K562 (cell line): ENCODE data around the gene ZMYND19. TPM values are rescaled to one million over a fixed set of nuclear protein-coding genes. Genes with fewer than 3 reads are reported as not detected.

ENCODE experiments used
- EP300 ChIP-seq: IDR thresholded peaks from 2 replicates; pipeline ENCODE4 v1.6.1; 2012; ENCODE audit warnings: low read length, improper control_type of control experiment
- EZH2 ChIP-seq: IDR thresholded peaks from 2 replicates; pipeline ENCODE4 v1.6.1; 2012; ENCODE audit warnings: low read depth, mild to moderate bottlenecking, inconsistent platforms, low read length, borderline replicate concordance
- KLF13 ChIP-seq: fragments of 450-650 bp; IDR thresholded peaks from 2 replicates; pipeline ENCODE4 v1.6.1; 2016; ENCODE audit warnings: missing genetic modification characterization, low read depth, mild to moderate bottlenecking, missing compliant biosample characterization, moderate library complexity, borderline replicate concordance
- RERE ChIP-seq: sonication (generic); formaldehyde crosslinking; IDR thresholded peaks from 2 replicates; pipeline ENCODE4 v1.8.0; 2023; ENCODE audit warnings: missing genetic modification reagents, mild to moderate bottlenecking, borderline replicate concordance
- SIX5 ChIP-seq, 2 experiments: IDR thresholded peaks; 2 replicates each; pipeline ENCODE4 v1.6.1; 2011; ENCODE audit warnings: low read length in 2 of 2, borderline replicate concordance in 1 of 2, low read depth in 1 of 2, mild to moderate bottlenecking in 1 of 2, moderate library complexity in 1 of 2; ENCODE audit not compliant: insufficient read depth in 1 of 2
- SMAD4 ChIP-seq: fragments of 250-450 bp; sonication (Bioruptor Pico); conservative IDR thresholded peaks from 2 replicates; pipeline ENCODE4 v1.8.0; 2021; ENCODE audit warnings: inconsistent platforms, mild to moderate bottlenecking, moderate library complexity
- TAF1 ChIP-seq: IDR thresholded peaks from 2 replicates; pipeline ENCODE4 v1.6.1; 2011; ENCODE audit warnings: mild to moderate bottlenecking, low read length, moderate library complexity; ENCODE audit not compliant: insufficient read depth, control insufficient read depth, severe bottlenecking; ENCODE audit errors: extremely low read depth
- TOE1 ChIP-seq, 2 experiments: fragments of 450-650 bp in 1 of 2; sonication (generic) in 1 of 2; formaldehyde crosslinking in 1 of 2; IDR thresholded peaks; 2 replicates each; pipeline versions ENCODE4 v1.7.1 to v1.8.0; 2016 to 2022; ENCODE audit warnings: borderline replicate concordance in 2 of 2, mild to moderate bottlenecking in 2 of 2, antibody characterized with exemption in 1 of 2, inconsistent platforms in 1 of 2, low read depth in 1 of 2, missing genetic modification reagents in 1 of 2, moderate library complexity in 1 of 2
- ZBTB2 ChIP-seq: fragments of 450-650 bp; IDR thresholded peaks from 2 replicates; pipeline ENCODE4 v1.6.1; 2016; ENCODE audit warnings: antibody characterized with exemption
- ZBTB7A ChIP-seq: IDR thresholded peaks from 2 replicates; pipeline ENCODE4 v1.6.1; 2011; ENCODE audit warnings: low read depth, mild to moderate bottlenecking, low read length, moderate library complexity, borderline replicate concordance; ENCODE audit not compliant: control insufficient read depth
- ZNF239 ChIP-seq: fragments of 250-450 bp; sonication (Bioruptor Pico); IDR thresholded peaks from 2 replicates; pipeline ENCODE4 v1.4.0; 2020; ENCODE audit warnings: mild to moderate bottlenecking
- polyA plus RNA-seq, 8 experiments: library from polyadenylated mRNA; depleted of rRNA in 4 of 8; stranded (reverse) in 5 of 8; unstranded in 3 of 8; fragments of >200 nt; fragmentation: Nextera tagmentation in 2 of 8; fragmentation: Illumina TruSeq in 1 of 8; extraction: Ambion mirVana in 2 of 8; extraction: Trizol in 1 of 8; gene quantifications; 2 replicates each; pipeline versions ENCODE4 v1.2.1 to v1.2.3, GENCODE V29; 2011 to 2014; ENCODE audit warnings: inconsistent platforms in 1 of 8, missing spikeins in 1 of 8
- total RNA-seq, 7 experiments: library from RNA; depleted of rRNA in 6 of 7; stranded (reverse); fragments of >200 nt in 6 of 7; fragmentation: Illumina TruSeq in 2 of 7; extraction: Trizol in 2 of 7; gene quantifications; 2 replicates each; pipeline versions ENCODE4 v1.2.1 to v1.2.3, GENCODE V29; 2011 to 2021; ENCODE audit warnings: low replicate concordance in 1 of 7
- TF ChIP-seq, protein P1 (sequence below), 3 experiments: fragments of 200-800 bp in 1 of 3; fragments of 250-450 bp in 1 of 3; fragments of 450-650 bp in 1 of 3; sonication (Bioruptor Pico) in 1 of 3; sonication (Bioruptor generic) in 1 of 3; formaldehyde crosslinking in 1 of 3; IDR thresholded peaks; 2 replicates each; pipeline versions ENCODE4 v1.6.1 to v1.8.0; 2016 to 2022; ENCODE audit warnings: mild to moderate bottlenecking in 2 of 3, missing genetic modification characterization in 2 of 3, missing compliant biosample characterization in 1 of 3, moderate library complexity in 1 of 3

The ZMYND19 gene
- total and polyA plus RNA-seq, 9 of the 15 experiments (the other 6 are each of a cell fraction or from before 2014, with no cell fraction given) = 1.0 to 86.7 (median 44.0) TPM

DNA sequence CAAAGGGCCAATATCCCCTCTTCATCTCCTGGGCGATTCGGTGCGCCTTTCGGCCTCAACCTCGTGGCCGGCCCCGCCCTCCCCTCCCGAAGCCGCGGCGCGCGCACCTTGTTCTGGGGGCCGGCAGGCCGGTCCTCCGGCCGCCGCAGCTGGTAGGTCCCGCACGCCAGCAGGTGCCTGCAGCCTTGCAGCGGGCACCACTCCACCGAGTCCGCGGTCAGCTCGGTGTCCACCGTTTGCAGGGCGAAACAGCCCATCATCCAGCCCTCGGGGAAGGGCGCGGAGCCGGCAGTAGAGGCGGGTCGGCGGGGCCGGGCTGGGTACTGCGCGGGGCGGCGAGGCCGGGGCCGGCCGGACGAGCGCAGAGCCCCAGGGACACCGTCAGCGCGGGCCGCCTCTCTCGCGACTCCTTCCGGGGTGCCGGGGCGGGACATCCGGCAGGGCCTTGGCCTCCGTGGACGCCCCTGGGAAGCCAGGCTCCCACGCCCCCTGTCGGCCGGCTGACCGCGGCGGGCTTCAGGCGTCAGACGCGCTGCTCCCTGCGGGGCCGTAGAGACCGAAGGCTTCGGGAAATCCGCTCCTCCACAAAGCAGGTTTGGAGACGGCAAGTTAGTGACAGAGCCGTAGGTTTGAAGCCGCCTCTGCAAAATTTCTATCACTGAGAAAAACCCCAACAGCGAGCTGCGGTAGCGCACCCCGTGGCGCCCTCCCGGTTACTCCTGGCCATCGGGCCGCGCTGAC is 11.6 kb downstream of the ZMYND19 start, which contains the start of gene DPH7 (continued):
- TF ChIP-seq RERE (CRISPR knock-in tag) (no peak), ZBTB7A (peak; percentile 73; the same call in 1 of the 2 replicates), ZNF239 (CRISPR knock-in tag) (peak; percentile 43; the same call in 1 of the 2 replicates), ZBTB2 (no peak), SIX5 (IDR thresholded peaks at IDR 0.05; ENCODE audit: borderline replicate concordance in 1 of 2, insufficient read depth in 1 of 2, low read depth in 1 of 2, low read length in 2 of 2) (peak; percentile 37 to 55; a peak in 2 of 4 replicates), EP300 (peak; percentile 54), SMAD4 (CRISPR knock-in tag) (peak; percentile 86), KLF13 (peak; percentile 69; the same call in 1 of the 2 replicates), TOE1 (IDR thresholded peaks at IDR 0.05; ENCODE audit: borderline replicate concordance) (0 out of 2 replicates have a peak, but pooled peaks have one; percentile 49), TOE1 (CRISPR knock-in tag; IDR thresholded peaks at IDR 0.05; ENCODE audit: borderline replicate concordance, low read depth) (0 out of 2 replicates have a peak, but pooled peaks have one; percentile 8), EZH2 (no peak), TAF1 (peak; percentile 81)
- TF ChIP-seq, protein P1, sequence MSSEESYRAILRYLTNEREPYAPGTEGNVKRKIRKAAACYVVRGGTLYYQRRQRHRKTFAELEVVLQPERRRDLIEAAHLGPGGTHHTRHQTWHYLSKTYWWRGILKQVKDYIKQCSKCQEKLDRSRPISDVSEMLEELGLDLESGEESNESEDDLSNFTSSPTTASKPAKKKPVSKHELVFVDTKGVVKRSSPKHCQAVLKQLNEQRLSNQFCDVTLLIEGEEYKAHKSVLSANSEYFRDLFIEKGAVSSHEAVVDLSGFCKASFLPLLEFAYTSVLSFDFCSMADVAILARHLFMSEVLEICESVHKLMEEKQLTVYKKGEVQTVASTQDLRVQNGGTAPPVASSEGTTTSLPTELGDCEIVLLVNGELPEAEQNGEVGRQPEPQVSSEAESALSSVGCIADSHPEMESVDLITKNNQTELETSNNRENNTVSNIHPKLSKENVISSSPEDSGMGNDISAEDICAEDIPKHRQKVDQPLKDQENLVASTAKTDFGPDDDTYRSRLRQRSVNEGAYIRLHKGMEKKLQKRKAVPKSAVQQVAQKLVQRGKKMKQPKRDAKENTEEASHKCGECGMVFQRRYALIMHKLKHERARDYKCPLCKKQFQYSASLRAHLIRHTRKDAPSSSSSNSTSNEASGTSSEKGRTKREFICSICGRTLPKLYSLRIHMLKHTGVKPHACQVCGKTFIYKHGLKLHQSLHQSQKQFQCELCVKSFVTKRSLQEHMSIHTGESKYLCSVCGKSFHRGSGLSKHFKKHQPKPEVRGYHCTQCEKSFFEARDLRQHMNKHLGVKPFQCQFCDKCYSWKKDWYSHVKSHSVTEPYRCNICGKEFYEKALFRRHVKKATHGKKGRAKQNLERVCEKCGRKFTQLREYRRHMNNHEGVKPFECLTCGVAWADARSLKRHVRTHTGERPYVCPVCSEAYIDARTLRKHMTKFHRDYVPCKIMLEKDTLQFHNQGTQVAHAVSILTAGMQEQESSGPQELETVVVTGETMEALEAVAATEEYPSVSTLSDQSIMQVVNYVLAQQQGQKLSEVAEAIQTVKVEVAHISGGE (CRISPR knock-in tag; IDR thresholded peaks at IDR 0.05) = peak; percentile 91 to 98 (median 97)
